H9 (cell line): ENCODE measurements around the gene COA5. TPM values are rescaled to one million over a fixed set of nuclear protein-coding genes. Genes with fewer than 3 reads are reported as not detected.

Experiments used
- DNase-seq: peaks from one replicate; pipeline ENCODE4 v3.0.0-alpha.2; 2017
- H2AFZ ChIP-seq: one replicate; pipeline ENCODE4 v1.6.1; 2013; ENCODE audit warnings: mild to moderate bottlenecking, low read length, control low read depth, moderate library complexity
- H2AK5ac ChIP-seq: 2 replicates; pipeline ENCODE4 v1.6.1; 2013; ENCODE audit warnings: low read length, control low read depth, mixed read lengths; ENCODE audit not compliant: insufficient read length
- H2BK120ac ChIP-seq: one replicate; pipeline ENCODE4 v1.6.1; 2013; ENCODE audit warnings: low read depth, mild to moderate bottlenecking, low read length, control low read depth, inconsistent platforms; ENCODE audit not compliant: poor library complexity, severe bottlenecking
- H2BK12ac ChIP-seq: 2 replicates; pipeline ENCODE4 v1.6.1; 2013; ENCODE audit warnings: low read length, control low read depth, mixed read lengths, low read depth; ENCODE audit not compliant: insufficient read length
- H2BK15ac ChIP-seq: 2 replicates; pipeline ENCODE4 v1.6.1; 2013; ENCODE audit warnings: low read depth, low read length, control low read depth
- H2BK20ac ChIP-seq: one replicate; pipeline ENCODE4 v1.6.1; 2013; ENCODE audit warnings: low read depth, mild to moderate bottlenecking, low read length, control low read depth, inconsistent platforms; ENCODE audit not compliant: poor library complexity, severe bottlenecking
- H2BK5ac ChIP-seq: 2 replicates; pipeline ENCODE4 v1.6.1; 2013; ENCODE audit warnings: low read length, control low read depth, mixed read lengths; ENCODE audit not compliant: insufficient read length
- H3K14ac ChIP-seq: 2 replicates; pipeline ENCODE4 v1.6.1; 2013; ENCODE audit warnings: low read length, control low read depth; ENCODE audit not compliant: insufficient read depth
- H3K18ac ChIP-seq: 2 replicates; pipeline ENCODE4 v1.6.1; 2013; ENCODE audit warnings: low read depth, mild to moderate bottlenecking, mixed read lengths, low read length, control low read depth; ENCODE audit not compliant: insufficient read length
- H3K23ac ChIP-seq: 2 replicates; pipeline ENCODE4 v1.6.1; 2013; ENCODE audit warnings: low read length, control low read depth, mixed read lengths, low read depth; ENCODE audit not compliant: insufficient read length
- H3K23me2 ChIP-seq: 2 replicates; pipeline ENCODE4 v1.6.1; 2013; ENCODE audit warnings: low read depth, mild to moderate bottlenecking, mixed read lengths, low read length, control low read depth; ENCODE audit not compliant: insufficient read length, poor library complexity, severe bottlenecking
- H3K27ac ChIP-seq: 2 replicates; pipeline ENCODE4 v1.5.1; 2013; ENCODE audit warnings: low read length, control low read depth, mixed read lengths, low read depth; ENCODE audit not compliant: insufficient read length
- H3K27me3 ChIP-seq: 2 replicates; pipeline ENCODE4 v1.6.1; 2013; ENCODE audit warnings: low read length, control low read depth, inconsistent platforms; ENCODE audit not compliant: insufficient read depth
- H3K4ac ChIP-seq: 2 replicates; pipeline ENCODE4 v1.6.1; 2013; ENCODE audit warnings: low read depth, mild to moderate bottlenecking, control low read depth, inconsistent platforms, low read length, moderate library complexity
- H3K4me1 ChIP-seq: 2 replicates; pipeline ENCODE4 v1.6.1; 2013; ENCODE audit warnings: low read length, control low read depth, inconsistent platforms; ENCODE audit not compliant: insufficient read depth
- H3K4me2 ChIP-seq: 2 replicates; pipeline ENCODE4 v1.6.1; 2013; ENCODE audit warnings: low read length, control low read depth, mixed read lengths; ENCODE audit not compliant: insufficient read length, insufficient read depth
- H3K56ac ChIP-seq: 2 replicates; pipeline ENCODE4 v1.6.1; 2013; ENCODE audit warnings: low read depth, mild to moderate bottlenecking, mixed read lengths, low read length, control low read depth; ENCODE audit not compliant: insufficient read length
- H3K79me1 ChIP-seq: 2 replicates; pipeline ENCODE4 v1.6.1; 2013; ENCODE audit warnings: low read depth, mild to moderate bottlenecking, moderate library complexity, low read length, control low read depth, inconsistent platforms; ENCODE audit not compliant: insufficient read depth, poor library complexity, severe bottlenecking
- H3K79me2 ChIP-seq: 2 replicates; pipeline ENCODE4 v1.6.1; 2013; ENCODE audit warnings: low read length, control low read depth, inconsistent platforms; ENCODE audit not compliant: insufficient read depth
- H3K9ac ChIP-seq: 2 replicates; pipeline ENCODE4 v1.6.1; 2013; ENCODE audit warnings: low read length, control low read depth, mixed read lengths; ENCODE audit not compliant: insufficient read length; ENCODE audit errors: extremely low read depth
- H3K9me3 ChIP-seq: one replicate; pipeline ENCODE4 v1.6.1; 2013; ENCODE audit warnings: low read depth, low read length, inconsistent platforms; ENCODE audit not compliant: control insufficient read depth
- H3T11ph ChIP-seq: one replicate; pipeline ENCODE4 v1.6.1; 2013; ENCODE audit warnings: mild to moderate bottlenecking, low read length, control low read depth, inconsistent platforms
- H4K20me1 ChIP-seq: one replicate; pipeline ENCODE4 v1.6.1; 2013; ENCODE audit not compliant: control insufficient read depth, insufficient read length, insufficient read depth
- H4K5ac ChIP-seq: 2 replicates; pipeline ENCODE4 v1.6.1; 2013; ENCODE audit warnings: low read depth, mild to moderate bottlenecking, mixed read lengths, low read length, control low read depth; ENCODE audit not compliant: insufficient read length
- H4K8ac ChIP-seq: replicated peaks from 2 replicates; pipeline ENCODE4 v1.6.1; 2013; ENCODE audit warnings: low read length, control low read depth, mixed read lengths, low read depth; ENCODE audit not compliant: insufficient read length
- H4K91ac ChIP-seq: 2 replicates; pipeline ENCODE4 v1.6.1; 2013; ENCODE audit warnings: low read depth, mild to moderate bottlenecking, moderate library complexity, mixed read lengths, low read length, control low read depth; ENCODE audit not compliant: insufficient read length
- H3K27ac Mint-ChIP-seq, 3 experiments: 2 replicates in 2 of 3; 3 replicates in 1 of 3; pipeline ENCODE4 v1.8.0; 2020 to 2021; ENCODE audit warnings: mixed read lengths in 3 of 3, mild to moderate bottlenecking in 1 of 3, moderate library complexity in 1 of 3
- H3K27me3 Mint-ChIP-seq: 2 replicates; pipeline ENCODE4 v1.8.0; 2021; ENCODE audit warnings: low read depth, mild to moderate bottlenecking, moderate library complexity, mixed read lengths
- H3K36me3 Mint-ChIP-seq, 3 experiments: 2 replicates in 2 of 3; 3 replicates in 1 of 3; pipeline ENCODE4 v1.8.0; 2020 to 2021; ENCODE audit warnings: low read depth in 3 of 3, mixed read lengths in 3 of 3; ENCODE audit not compliant: insufficient read depth in 1 of 3
- H3K4me1 Mint-ChIP-seq, 2 experiments: 2 replicates each; pipeline ENCODE4 v1.8.0; 2020; ENCODE audit warnings: mixed read lengths in 2 of 2
- H3K4me3 Mint-ChIP-seq, 2 experiments: 2 replicates in 1 of 2; 3 replicates in 1 of 2; pipeline ENCODE4 v1.8.0; 2020 to 2021; ENCODE audit warnings: mild to moderate bottlenecking in 2 of 2, mixed read lengths in 2 of 2, moderate library complexity in 1 of 2
- H3K9me3 Mint-ChIP-seq, 2 experiments: 2 replicates in 1 of 2; 3 replicates in 1 of 2; pipeline ENCODE4 v1.8.0; 2020; ENCODE audit warnings: mild to moderate bottlenecking in 2 of 2, mixed read lengths in 2 of 2, moderate library complexity in 1 of 2
- WGBS: extraction: QIAGEN DNeasy Blood & Tissue Kit; methylation state at CpG from one replicate; pipeline ENCODE4 v1.1.7; 2013; ENCODE audit warnings: missing lambda C conversion rate, low lambda C conversion rate, mixed read lengths; ENCODE audit not compliant: insufficient read length; ENCODE audit errors: extremely low coverage; 5-methylcytosine and 5-hydroxymethylcytosine counted together
- total RNA-seq: library from RNA; stranded (reverse); gene quantifications from 2 replicates; pipeline ENCODE4 v1.2.1, GENCODE V29; 2021
- TF ChIP-seq, protein P1 (sequence below): fragments of 200-600 bp; sonication (generic); conservative IDR thresholded peaks from 3 replicates; pipeline ENCODE4 v1.8.0; 2021; ENCODE audit warnings: antibody characterized with exemption, mild to moderate bottlenecking

The COA5 gene
- total RNA-seq, 1 experiment from 2014 or later = 23.6 TPM

DNA sequence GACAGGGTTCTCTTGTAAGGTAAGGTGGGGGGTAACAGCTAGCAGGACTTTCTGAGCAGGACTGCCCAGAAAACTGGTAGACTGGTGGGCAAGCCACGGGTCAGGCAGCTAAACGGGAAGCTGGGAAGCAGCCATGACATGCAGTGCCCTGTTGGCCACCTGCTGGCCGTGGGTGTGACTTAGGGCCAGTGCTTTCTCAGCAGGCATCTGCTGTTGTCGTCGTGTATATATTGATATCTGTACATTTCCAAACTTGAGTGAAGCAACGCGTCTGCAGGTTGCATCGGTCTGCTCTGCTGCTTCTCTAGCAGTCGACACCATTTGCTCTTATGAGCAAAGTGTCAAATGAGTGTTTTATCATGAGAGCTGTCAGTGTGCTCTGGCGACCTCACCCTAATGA is 31.0 kb downstream of the COA5 start:
- Histone ChIP-seq H3K18ac (no peak overlapping the region), H3K4me2 (no peak overlapping the region), H2AK5ac (no peak overlapping the region), H2BK15ac (no peak overlapping the region), H2BK5ac (no peak overlapping the region), H3K56ac (no peak overlapping the region), H3K27ac (no peak overlapping the region), H3K9ac (no peak overlapping the region), H3K23me2 (no peaks in the 10 kb centered on the region), H4K20me1 (no peaks in the 10 kb centered on the region), H4K8ac (no peak overlapping the region), H3K27me3 (no peaks in the 10 kb centered on the region), H3K4ac (no peak overlapping the region), H2AFZ (no peak overlapping the region), H2BK20ac (no peak overlapping the region), H2BK12ac (no peak overlapping the region), H3K23ac (no peak overlapping the region), H4K5ac (no peak overlapping the region), H3K79me1 (no peaks in the 10 kb centered on the region), H4K91ac (no peak overlapping the region), H3K9me3 (no peaks in the 10 kb centered on the region), H3K79me2 (no peaks in the 10 kb centered on the region), H3T11ph (no peak overlapping the region), H2BK120ac (no peak overlapping the region), H3K14ac (no peak overlapping the region), H3K4me1 (no peaks in the 10 kb centered on the region)
- peaks cover 2 to 64% (median 37%) of the 10 kb centered on the region in 3 experiments; a peak in 6 of 7 replicates for H3K36me3 Mint-ChIP-seq
- no peak for DNase-seq
- no peak overlapping the region for H3K4me3 Mint-ChIP-seq
- TF ChIP-seq, protein P1, sequence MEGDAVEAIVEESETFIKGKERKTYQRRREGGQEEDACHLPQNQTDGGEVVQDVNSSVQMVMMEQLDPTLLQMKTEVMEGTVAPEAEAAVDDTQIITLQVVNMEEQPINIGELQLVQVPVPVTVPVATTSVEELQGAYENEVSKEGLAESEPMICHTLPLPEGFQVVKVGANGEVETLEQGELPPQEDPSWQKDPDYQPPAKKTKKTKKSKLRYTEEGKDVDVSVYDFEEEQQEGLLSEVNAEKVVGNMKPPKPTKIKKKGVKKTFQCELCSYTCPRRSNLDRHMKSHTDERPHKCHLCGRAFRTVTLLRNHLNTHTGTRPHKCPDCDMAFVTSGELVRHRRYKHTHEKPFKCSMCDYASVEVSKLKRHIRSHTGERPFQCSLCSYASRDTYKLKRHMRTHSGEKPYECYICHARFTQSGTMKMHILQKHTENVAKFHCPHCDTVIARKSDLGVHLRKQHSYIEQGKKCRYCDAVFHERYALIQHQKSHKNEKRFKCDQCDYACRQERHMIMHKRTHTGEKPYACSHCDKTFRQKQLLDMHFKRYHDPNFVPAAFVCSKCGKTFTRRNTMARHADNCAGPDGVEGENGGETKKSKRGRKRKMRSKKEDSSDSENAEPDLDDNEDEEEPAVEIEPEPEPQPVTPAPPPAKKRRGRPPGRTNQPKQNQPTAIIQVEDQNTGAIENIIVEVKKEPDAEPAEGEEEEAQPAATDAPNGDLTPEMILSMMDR = no peak
- no peaks in the 10 kb centered on the region for H3K4me1 Mint-ChIP-seq
- WGBS = no CpG with 5 or more reads among the region's 10 CpGs
- no peaks in the 10 kb centered on the region for H3K27me3 Mint-ChIP-seq
- H3K27ac Mint-ChIP-seq = no peak overlapping the region
- no peaks in the 10 kb centered on the region for H3K9me3 Mint-ChIP-seq
